Smooth muscle cell (in vitro differentiated cells): Measurements from ENCODE around the gene ETDB. TPM values are rescaled to one million over a fixed set of nuclear protein-coding genes. Genes with fewer than 3 reads are reported as not detected.
A peak's percentile ranks its signal among the peaks of the same experiment; 100 is the strongest.
"Not testable (repeated sequence)": the region's sequence is repeated elsewhere in the genome, so short reads cannot be mapped to it uniquely, and the experiment has no call there.

Experiments
- DNase-seq: peaks from one replicate; lab custom pipeline; 2025; ENCODE audit not compliant: unreplicated experiment; lab: John Stamatoyannopoulos, UW
- H2AFZ ChIP-seq: fragments of 200-600 bp; sonication (generic); 2 replicates; pipeline ENCODE4 v1.6.0; 2016; ENCODE audit warnings: antibody characterized with exemption, low read depth, mild to moderate bottlenecking
- H3F3A ChIP-seq: fragments of 200-600 bp; sonication (generic); 2 replicates; pipeline ENCODE4 v1.6.0; 2017; ENCODE audit warnings: antibody characterized with exemption, low read depth
- H3K27ac ChIP-seq: fragments of 200-600 bp; sonication (generic); 2 replicates; pipeline ENCODE4 v1.5.1; 2016; ENCODE audit warnings: low read depth, mild to moderate bottlenecking
- H3K27me3 ChIP-seq: fragments of 200-600 bp; sonication (generic); 2 replicates; pipeline ENCODE4 v1.6.1; 2016; ENCODE audit warnings: low read depth, mild to moderate bottlenecking
- H3K36me3 ChIP-seq: fragments of 200-600 bp; sonication (generic); 2 replicates; pipeline ENCODE4 v1.5.1; 2016; ENCODE audit warnings: low read depth
- H3K4me1 ChIP-seq: fragments of 200-600 bp; sonication (generic); 2 replicates; pipeline ENCODE4 v1.5.1; 2016; ENCODE audit warnings: low read depth
- H3K4me2 ChIP-seq: fragments of 200-600 bp; sonication (generic); 2 replicates; pipeline ENCODE4 v1.6.0; 2016; ENCODE audit warnings: mild to moderate bottlenecking
- H3K4me3 ChIP-seq: fragments of 200-600 bp; sonication (generic); 2 replicates; pipeline ENCODE4 v1.5.1; 2016; ENCODE audit warnings: mild to moderate bottlenecking
- H3K79me2 ChIP-seq: fragments of 200-600 bp; sonication (generic); 2 replicates; pipeline ENCODE4 v1.6.0; 2016; ENCODE audit warnings: low read depth, mild to moderate bottlenecking
- H3K9ac ChIP-seq: fragments of 200-600 bp; sonication (generic); 2 replicates; pipeline ENCODE4 v1.6.0; 2016; ENCODE audit warnings: low read depth
- H3K9me3 ChIP-seq: fragments of 200-600 bp; sonication (generic); replicated peaks from 2 replicates; pipeline ENCODE4 v1.5.1; 2016; ENCODE audit warnings: low read depth
- H4K20me1 ChIP-seq: fragments of 200-600 bp; sonication (generic); 2 replicates; pipeline ENCODE4 v1.6.0; 2016; ENCODE audit warnings: low read depth
- CTCF ChIP-seq: fragments of 200-600 bp; sonication (generic); IDR thresholded peaks from 2 replicates; pipeline ENCODE4 v1.5.1; 2017; ENCODE audit warnings: borderline replicate concordance, mild to moderate bottlenecking, antibody characterized with exemption; ENCODE audit not compliant: insufficient read depth, poor library complexity, severe bottlenecking
- WGBS: methylation state at CpG from one replicate; pipeline ENCODE4 v1.1.7; 2016; ENCODE audit warnings: low lambda C conversion rate; 5-methylcytosine and 5-hydroxymethylcytosine counted together
- polyA plus RNA-seq: library from polyadenylated mRNA; unstranded; fragments of >200 nt; fragmentation: Nextera tagmentation; extraction: Ambion mirVana; gene quantifications from 2 replicates; pipeline ENCODE4 v1.2.1, GENCODE V29; 2016
- total RNA-seq: library from RNA; depleted of rRNA; stranded (reverse); fragments of >200 nt; gene quantifications from 2 replicates; pipeline ENCODE4 v1.2.3, GENCODE V29; 2014

Gene ETDB
- total and polyA plus RNA-seq, 2 experiments from 2014 or later = not detected

- Histone ChIP-seq H3K9ac (no peak overlapping the region), H3K36me3 (no peaks in the 10 kb centered on the region), H3K4me1 (no peaks in the 10 kb centered on the region), H3K27me3 (no peaks in the 10 kb centered on the region), H3K9me3 (no peaks in the 10 kb centered on the region), H3K79me2 (no peaks in the 10 kb centered on the region), H3K4me2 (no peak overlapping the region), H3F3A (no peaks in the 10 kb centered on the region), H3K27ac (no peak overlapping the region), H4K20me1 (no peaks in the 10 kb centered on the region), H3K4me3 (no peak overlapping the region), H2AFZ (no peak overlapping the region)
- WGBS = 77% methylated on average over 10 of the region's 10 CpGs
- TF ChIP-seq CTCF = no peak
- DNase-seq = no peak
Observed at GRCh38 chrX:135099493-135099783, 20.9 kb downstream of the ETDB start.

- H3K9me3 ChIP-seq, H3K27me3 ChIP-seq, H4K20me1 ChIP-seq, H3K36me3 ChIP-seq, H3K79me2 ChIP-seq, DNase-seq, H3F3A ChIP-seq, H3K4me1 ChIP-seq, H3K27ac ChIP-seq, H3K9ac ChIP-seq: not testable (repeated sequence)
- 39% methylated on average over 14 of the region's 15 CpGs for WGBS
- Histone ChIP-seq H3K4me3 (peak overlapping the region; percentile 63), H3K4me2 (peak overlapping the region; percentile 84), H2AFZ (peak overlapping the region; percentile 24)
Observed at GRCh38 chrX:135097196-135097744, 23.1 kb downstream of the ETDB start.

- no peaks in the 10 kb centered on the region for H3K4me1 ChIP-seq
- 88% methylated on average over 5 of the region's 5 CpGs for WGBS
- H3K27ac ChIP-seq = no peak overlapping the region
- no peak for DNase-seq
- no peaks in the 10 kb centered on the region for H3K36me3 ChIP-seq
- H3K9ac ChIP-seq = no peak overlapping the region
- H3K4me2 ChIP-seq = no peak overlapping the region
- H3K27me3 ChIP-seq = no peaks in the 10 kb centered on the region
- no peaks in the 10 kb centered on the region for H3K79me2 ChIP-seq
- no peaks in the 10 kb centered on the region for H4K20me1 ChIP-seq
- H2AFZ ChIP-seq = no peak overlapping the region
- H3K4me3 ChIP-seq = no peak overlapping the region
- no peak for TF ChIP-seq CTCF
- no peaks in the 10 kb centered on the region for H3K9me3 ChIP-seq
- H3F3A ChIP-seq = no peaks in the 10 kb centered on the region
Observed at GRCh38 chrX:135095715-135096114, 24.6 kb downstream of the ETDB start.

- Histone ChIP-seq H3K79me2 (no peaks in the 10 kb centered on the region), H3K4me1 (no peaks in the 10 kb centered on the region), H3F3A (no peaks in the 10 kb centered on the region), H3K36me3 (no peaks in the 10 kb centered on the region), H3K9ac (no peak overlapping the region), H3K27ac (no peak overlapping the region), H4K20me1 (no peaks in the 10 kb centered on the region), H3K9me3 (no peaks in the 10 kb centered on the region), H3K27me3 (no peaks in the 10 kb centered on the region), H3K4me2 (no peak overlapping the region), H2AFZ (no peak overlapping the region), H3K4me3 (no peak overlapping the region)
- no peak for DNase-seq
- WGBS = 80% methylated on average over 6 of the region's 6 CpGs
- TF ChIP-seq CTCF = no peak
Observed at GRCh38 chrX:135094726-135095125, 25.6 kb downstream of the ETDB start.
